Cardiac muscle cell (in vitro differentiated cells and primary cell): Measurements from ENCODE around the gene WDR70. TPM values are rescaled to one million over a fixed set of nuclear protein-coding genes. Genes with fewer than 3 reads are reported as not detected.
A peak's percentile ranks its signal among the peaks of the same experiment; 100 is the strongest.

Experiments
- DNase-seq, 2 donors: peaks; one replicate each; pipeline versions ENCODE4 v3.0.0 to v3.0.0-alpha.2; 2010 to 2017; ENCODE audit warnings: low read depth in 1 of 2, low spot score in 1 of 2
- H3K27ac ChIP-seq: fragments of 200-600 bp; sonication (generic); 2 replicates; pipeline ENCODE4 v1.5.1; 2016
- H3K27me3 ChIP-seq: fragments of 200-600 bp; sonication (generic); 2 replicates; pipeline ENCODE4 v1.6.0; 2016; ENCODE audit warnings: control low read depth
- H3K36me3 ChIP-seq: fragments of 200-600 bp; sonication (generic); 2 replicates; pipeline ENCODE4 v1.5.1; 2016; ENCODE audit warnings: control low read depth
- H3K4me1 ChIP-seq: fragments of 200-600 bp; sonication (generic); 2 replicates; pipeline ENCODE4 v1.8.1; 2017; ENCODE audit warnings: low read depth, mild to moderate bottlenecking, mixed run types
- H3K4me3 ChIP-seq: fragments of 200-600 bp; sonication (generic); 2 replicates; pipeline ENCODE4 v1.5.1; 2016; ENCODE audit warnings: mild to moderate bottlenecking
- H3K9me3 ChIP-seq: fragments of 200-600 bp; sonication (generic); 2 replicates; pipeline ENCODE4 v1.5.1; 2017; ENCODE audit warnings: low read depth, mild to moderate bottlenecking, control low read depth
- CTCF ChIP-seq: IDR thresholded peaks from 2 replicates; pipeline ENCODE4 v1.5.1; 2012; ENCODE audit warnings: low read depth, mild to moderate bottlenecking, low read length
- polyA plus RNA-seq: library from polyadenylated mRNA; unstranded; fragments of >200 nt; fragmentation: Nextera tagmentation; extraction: Ambion mirVana; gene quantifications from 2 replicates; pipeline ENCODE4 v1.2.1, GENCODE V29; 2016
- total RNA-seq: library from RNA; depleted of rRNA; stranded (reverse); fragments of >200 nt; gene quantifications from 2 replicates; pipeline ENCODE4 v1.2.3, GENCODE V29; 2016

Gene WDR70
- total and polyA plus RNA-seq, 2 experiments from 2014 or later: 21.8 to 22.7 TPM

DNA sequence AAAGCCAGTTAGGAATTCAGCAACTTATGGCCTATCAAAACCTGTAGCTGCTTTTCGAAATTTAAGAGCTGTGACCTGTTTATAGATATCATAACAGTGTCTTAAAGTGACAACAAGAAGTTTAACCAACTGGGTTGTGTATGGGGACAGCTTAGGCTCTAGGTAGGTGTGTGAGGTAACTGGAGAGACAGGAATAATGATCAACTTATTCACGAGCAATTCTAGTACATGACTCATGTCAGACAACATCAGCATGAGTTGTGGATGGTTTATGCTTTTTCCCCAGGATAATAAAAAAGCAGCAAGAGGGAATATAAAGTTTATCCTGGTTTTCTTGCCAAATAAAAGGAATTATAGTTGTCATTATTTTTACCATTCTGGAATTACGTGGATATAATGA, 372.1 kb downstream of the WDR70 start:
- Histone ChIP-seq H3K27ac (no peak overlapping the region), H3K27me3 (no peaks in the 10 kb centered on the region), H3K4me3 (no peak overlapping the region), H3K36me3 (no peaks in the 10 kb centered on the region), H3K9me3 (no peaks in the 10 kb centered on the region), H3K4me1 (no peaks in the 10 kb centered on the region)
- TF ChIP-seq CTCF: no peak
- no peak for DNase-seq

DNA sequence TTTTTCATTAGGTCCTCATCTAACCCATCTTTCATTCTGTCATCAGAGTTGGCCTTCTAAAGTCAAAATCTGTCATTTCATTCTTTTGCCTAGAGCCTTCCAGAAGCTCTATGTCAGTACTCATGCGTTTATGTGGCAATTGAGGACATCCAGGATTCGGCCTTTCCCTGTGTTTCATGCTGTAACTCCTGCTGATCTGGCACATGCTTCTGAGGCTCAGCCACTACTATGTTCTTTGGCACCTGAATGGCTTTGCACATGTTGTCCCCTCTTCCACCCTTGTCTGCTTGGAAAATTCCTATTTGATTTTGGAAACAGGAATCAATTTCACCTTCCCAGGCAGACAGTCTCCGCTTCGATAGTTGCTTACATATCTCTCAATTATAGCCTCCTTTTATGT, 375.9 kb downstream of the WDR70 start:
- no peaks in the 10 kb centered on the region for H3K9me3 ChIP-seq
- H3K36me3 ChIP-seq: no peaks in the 10 kb centered on the region
- no peak overlapping the region for H3K27ac ChIP-seq
- H3K27me3 ChIP-seq: no peaks in the 10 kb centered on the region
- H3K4me3 ChIP-seq: no peak overlapping the region
- no peak for DNase-seq
- no peak for TF ChIP-seq CTCF
- H3K4me1 ChIP-seq: no peaks in the 10 kb centered on the region

GRCh38 chr5:37755581-37755980, 376.5 kb downstream of the WDR70 start:
- no peaks in the 10 kb centered on the region for H3K27me3 ChIP-seq
- H3K36me3 ChIP-seq: no peaks in the 10 kb centered on the region
- no peak overlapping the region for H3K4me3 ChIP-seq
- no peak for DNase-seq
- no peak overlapping the region for H3K27ac ChIP-seq
- no peaks in the 10 kb centered on the region for H3K4me1 ChIP-seq
- no peaks in the 10 kb centered on the region for H3K9me3 ChIP-seq
- no peak for TF ChIP-seq CTCF

DNA sequence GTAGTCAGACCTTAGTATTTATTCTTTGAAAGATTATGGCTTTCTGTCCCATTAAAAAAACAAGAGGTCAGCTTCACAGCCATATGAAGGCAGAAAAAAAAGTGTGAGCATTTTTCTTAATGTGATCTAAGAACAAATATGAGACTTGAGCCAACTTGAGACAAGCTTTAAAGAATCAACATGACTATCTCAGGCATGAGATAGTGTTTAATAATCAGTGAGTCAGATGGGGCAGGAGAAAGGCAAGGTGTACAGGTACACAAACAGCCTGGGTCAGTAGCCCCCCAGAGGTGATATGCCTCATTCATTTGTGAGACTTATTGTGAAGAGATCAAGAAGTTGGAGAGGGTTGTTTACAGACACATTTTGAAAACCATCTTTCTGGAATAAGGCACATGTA, 377.1 kb downstream of the WDR70 start:
- TF ChIP-seq CTCF: no peak
- no peaks in the 10 kb centered on the region for H3K27me3 ChIP-seq
- H3K4me1 ChIP-seq: no peaks in the 10 kb centered on the region
- no peak overlapping the region for H3K27ac ChIP-seq
- H3K4me3 ChIP-seq: no peak overlapping the region
- H3K36me3 ChIP-seq: no peaks in the 10 kb centered on the region
- H3K9me3 ChIP-seq: no peaks in the 10 kb centered on the region
- no peak for DNase-seq

DNA sequence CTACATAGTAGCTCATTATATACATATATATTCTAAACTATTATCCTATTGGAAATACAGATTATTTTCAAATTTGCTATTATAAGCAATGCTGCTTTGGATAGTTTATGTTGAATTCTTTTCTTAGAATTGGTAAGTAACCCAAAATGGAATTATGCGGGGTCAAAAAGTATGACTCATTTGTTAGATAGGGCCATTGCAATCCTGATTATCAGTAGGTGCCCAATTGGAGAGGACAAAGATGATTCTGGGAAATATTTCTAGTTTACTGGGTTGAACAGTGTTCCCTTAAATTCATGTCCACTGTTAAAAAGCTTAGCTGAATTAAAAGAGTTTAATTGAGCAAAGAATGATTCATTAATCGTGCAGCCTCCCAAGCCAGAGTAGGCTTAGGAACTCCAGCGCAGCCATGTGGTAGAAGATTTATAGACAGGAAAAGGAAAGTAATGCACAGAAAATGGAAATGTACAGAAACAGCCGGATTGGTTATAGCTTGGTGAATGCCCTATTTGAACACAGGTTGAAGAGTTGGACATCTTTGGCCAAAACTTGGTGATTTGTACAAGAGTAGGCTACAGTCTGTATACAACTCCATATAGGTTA, 379.0 kb downstream of the WDR70 start:
- Histone ChIP-seq H3K36me3 (no peaks in the 10 kb centered on the region), H3K27ac (no peak overlapping the region), H3K27me3 (no peaks in the 10 kb centered on the region)

More for the DNA sequence above, 379.0 kb downstream of the WDR70 start:
- Histone ChIP-seq H3K9me3 (no peaks in the 10 kb centered on the region), H3K4me1 (no peaks in the 10 kb centered on the region), H3K4me3 (no peak overlapping the region)
- DNase-seq: peak in 1 of 2 donors; percentile 32
- TF ChIP-seq CTCF: peak; percentile 31
